A549 (cell line): ENCODE data around the gene NLRC5. TPM values are rescaled to one million over a fixed set of nuclear protein-coding genes. Genes with fewer than 3 reads are reported as not detected.

ENCODE experiments used
- ATAC-seq, 2 experiments: fragments of 200-7000 bp in 1 of 2; fragments of >200 bp in 1 of 2; cut with Nextera tagmentation in 1 of 2; cut with Tn5 transposase in 1 of 2; 3 replicates each; pipeline versions ENCODE4 v1.8.0 to v1.9.1; 2018 to 2020; ENCODE audit warnings: mild to moderate bottlenecking in 1 of 2, moderate library complexity in 1 of 2
- CTCF ChIA-PET: fragments of 300-600 bp; sonication (Branson Sonifier 250); formaldehyde crosslinking; extraction: SDS; loops from one replicate; lab custom pipeline; 2021; ENCODE audit warnings: antibody characterized with exemption, inconsistent platforms; lab: Yijun Ruan, JAX
- POLR2A ChIA-PET: fragments of 350-600 bp; formaldehyde crosslinking; extraction: SDS; loops from one replicate; lab custom pipeline; 2021; ENCODE audit warnings: antibody characterized with exemption, inconsistent platforms; lab: Yijun Ruan, JAX
- DNase-seq, 2 experiments: peaks; one replicate each; pipeline versions ENCODE4 v3.0.0 to v3.0.0-alpha.2; 2011 to 2016; ENCODE audit warnings: low read depth in 1 of 2, low spot score in 1 of 2
- FAIRE-seq: peaks from 2 replicates; lab custom pipeline; 2011; peaks lifted over from hg19 to GRCh38; lab: Jason Lieb, UNC
- H3K27ac ChIP-seq, 2 experiments: fragments of >200 bp; sonication (Bioruptor Twin); formaldehyde crosslinking; 3 replicates each; pipeline ENCODE4 v1.5.1; 2016 to 2017
- H3K4me1 ChIP-seq: fragments of >200 bp; sonication (Bioruptor Twin); formaldehyde crosslinking; 3 replicates; pipeline ENCODE4 v1.6.1; 2016
- H3K4me2 ChIP-seq: fragments of >200 bp; sonication (Bioruptor Twin); formaldehyde crosslinking; 3 replicates; pipeline ENCODE4 v1.6.1; 2016
- H3K4me3 ChIP-seq: fragments of >200 bp; sonication (Bioruptor Twin); formaldehyde crosslinking; 3 replicates; pipeline ENCODE4 v1.5.1; 2016
- H3K9me3 ChIP-seq: fragments of >200 bp; sonication (Bioruptor Twin); formaldehyde crosslinking; 3 replicates; pipeline ENCODE4 v1.6.1; 2016
- CHD4 ChIP-seq: fragments of 200-600 bp; sonication (generic); IDR thresholded peaks from 2 replicates; pipeline ENCODE4 v1.6.1; 2016; ENCODE audit warnings: antibody characterized with exemption, mild to moderate bottlenecking, borderline replicate concordance
- EHF ChIP-seq: fragments of 250-450 bp; sonication (Bioruptor Pico); IDR thresholded peaks from 2 replicates; pipeline ENCODE4 v1.5.0; 2020; ENCODE audit warnings: mild to moderate bottlenecking
- EHMT2 ChIP-seq: fragments of 200-600 bp; sonication (generic); IDR thresholded peaks from 2 replicates; pipeline ENCODE4 v1.6.1; 2016; ENCODE audit warnings: antibody characterized with exemption, low read depth, mild to moderate bottlenecking, moderate library complexity
- ELK1 ChIP-seq: fragments of 150-350 bp; IDR thresholded peaks from 2 replicates; pipeline ENCODE4 v1.6.1; 2014; ENCODE audit warnings: low read depth, mild to moderate bottlenecking, low read length
- FOSL2 ChIP-seq, 2 experiments: fragments of 450-650 bp in 1 of 2; fragments of >200 bp in 1 of 2; sonication (Bioruptor Twin) in 1 of 2; formaldehyde crosslinking; IDR thresholded peaks; 2 replicates each; pipeline versions ENCODE4 v1.5.0 to v1.6.1; 2016 to 2020; ENCODE audit warnings: mild to moderate bottlenecking in 1 of 2, moderate library complexity in 1 of 2
- HMGXB4 ChIP-seq: fragments of 250-450 bp; sonication (Bioruptor Pico); IDR thresholded peaks from 2 replicates; pipeline ENCODE4 v1.5.0; 2021; ENCODE audit warnings: mild to moderate bottlenecking, moderate library complexity, borderline replicate concordance
- HOXA7 ChIP-seq: fragments of 250-450 bp; sonication (Bioruptor Pico); IDR thresholded peaks from 2 replicates; pipeline ENCODE4 v1.5.0; 2020; ENCODE audit warnings: mild to moderate bottlenecking, moderate library complexity
- KDM1A ChIP-seq: fragments of 200-600 bp; sonication (generic); IDR thresholded peaks from 2 replicates; pipeline ENCODE4 v1.6.1; 2016; ENCODE audit warnings: low read depth, mild to moderate bottlenecking
- PHF8 ChIP-seq: fragments of 200-600 bp; sonication (generic); IDR thresholded peaks from 2 replicates; pipeline ENCODE4 v1.6.1; 2016; ENCODE audit warnings: low read depth, mild to moderate bottlenecking, antibody characterized with exemption, moderate library complexity, borderline replicate concordance
- RAD21 ChIP-seq, 2 experiments: fragments of >200 bp in 1 of 2; sonication (Bioruptor Twin) in 1 of 2; formaldehyde crosslinking in 1 of 2; IDR thresholded peaks in 1 of 2; conservative IDR thresholded peaks in 1 of 2; 2 replicates in 1 of 2; 3 replicates in 1 of 2; pipeline ENCODE4 v1.6.1; 2012 to 2018; ENCODE audit warnings: inconsistent platforms in 1 of 2
- RCOR1 ChIP-seq: fragments of 150-350 bp; IDR thresholded peaks from 2 replicates; pipeline ENCODE4 v1.6.1; 2014; ENCODE audit warnings: antibody characterized with exemption, low read length, low read depth
- REST ChIP-seq: fragments of 200-600 bp; sonication (generic); IDR thresholded peaks from 2 replicates; pipeline ENCODE4 v1.6.1; 2016; ENCODE audit warnings: antibody characterized with exemption, mild to moderate bottlenecking, moderate library complexity
- ZSCAN20 ChIP-seq: fragments of 250-450 bp; sonication (Bioruptor Pico); IDR thresholded peaks from 2 replicates; pipeline ENCODE4 v1.8.0; 2022; ENCODE audit warnings: mild to moderate bottlenecking, moderate library complexity
- WGBS: methylation state at CpG from one replicate; pipeline ENCODE4 v1.1.6; 2017; ENCODE audit errors: missing lambda C conversion rate; 5-methylcytosine and 5-hydroxymethylcytosine counted together
- polyA plus RNA-seq, 4 experiments: library from polyadenylated mRNA; depleted of rRNA in 3 of 4; stranded (reverse); fragments of >200 nt; fragmentation: RNase III in 1 of 4; extraction: RNeasy Plus Mini Kit Qiagen cat#74134 plus additional on column Dnase treatment in 1 of 4; gene quantifications; 2 replicates in 3 of 4; 3 replicates in 1 of 4; pipeline ENCODE4 v1.2.3, GENCODE V29; 2011 to 2017
- TF ChIP-seq, protein P1 (sequence below): fragments of 450-650 bp; IDR thresholded peaks from 2 replicates; pipeline ENCODE4 v1.6.1; 2014; ENCODE audit warnings: antibody characterized with exemption
- TF ChIP-seq, protein P2 (sequence below): IDR thresholded peaks from 2 replicates; pipeline ENCODE4 v1.6.1; 2012
- TF ChIP-seq, protein P3 (sequence below): IDR thresholded peaks from 2 replicates; pipeline ENCODE4 v1.6.1; 2012; ENCODE audit warnings: low read depth, borderline replicate concordance
- TF ChIP-seq, protein P4 (sequence below): IDR thresholded peaks from 2 replicates; pipeline ENCODE4 v1.6.1; 2012

NLRC5 gene
- polyA plus RNA-seq, 2 of the 4 experiments (the other 2 are of a cell fraction): 2.5 to 3.6 TPM

- H3K4me2 ChIP-seq: peak overlapping the region; percentile 31; the same call in 1 of the 3 replicates
- 56% methylated on average over 7 of the region's 9 CpGs for WGBS
Observed at GRCh38 chr16:56983211-56983751, 6.1 kb upstream of the NLRC5 start.

DNA sequence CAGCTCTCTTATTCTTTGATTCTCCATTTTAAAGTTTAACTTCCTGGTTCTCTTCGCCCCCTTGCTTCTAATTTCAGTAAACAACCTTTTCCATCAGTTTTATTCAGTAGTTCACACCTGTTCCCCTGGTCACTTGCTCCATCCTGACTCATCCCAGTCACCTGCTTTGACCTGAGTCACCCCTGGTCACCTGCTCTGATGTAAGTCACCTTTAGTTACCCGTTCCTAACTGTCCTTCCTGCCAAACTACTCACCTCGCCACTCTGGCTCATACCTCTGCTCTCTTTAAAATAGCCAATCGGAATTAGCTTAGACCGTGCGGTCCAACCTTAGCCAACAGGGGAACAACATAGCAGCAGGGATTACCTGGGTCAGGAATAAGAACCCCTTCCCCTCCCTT is 4.7 kb upstream of the NLRC5 start:
- Histone ChIP-seq H3K4me2 (no peak overlapping the region; the same call in 2 of the 3 replicates), H3K9me3 (no peaks in the 10 kb centered on the region), H3K27ac (peak overlapping the region; percentile 70 to 87; a peak in 5 of 6 replicates), H3K4me3 (no peak overlapping the region), H3K4me1 (peaks cover 30% of the 10 kb centered on the region)
- no peak for FAIRE-seq
- CTCF ChIA-PET: interaction anchor here (0.7 to 1.8 kb wide), 4 partner anchors 15 to 100 kb away, joined by 3 to 5 read pairs (median 4); no protein-coding TSS in a partner anchor
- WGBS: 81% methylated on average over 6 of the region's 6 CpGs
- DNase-seq: no peak
- TF ChIP-seq RAD21 (conservative IDR thresholded peaks at IDR 0.05 in 1 of 2, IDR thresholded peaks at IDR 0.05 in 1 of 2): no peak
- TF ChIP-seq, protein P1, sequence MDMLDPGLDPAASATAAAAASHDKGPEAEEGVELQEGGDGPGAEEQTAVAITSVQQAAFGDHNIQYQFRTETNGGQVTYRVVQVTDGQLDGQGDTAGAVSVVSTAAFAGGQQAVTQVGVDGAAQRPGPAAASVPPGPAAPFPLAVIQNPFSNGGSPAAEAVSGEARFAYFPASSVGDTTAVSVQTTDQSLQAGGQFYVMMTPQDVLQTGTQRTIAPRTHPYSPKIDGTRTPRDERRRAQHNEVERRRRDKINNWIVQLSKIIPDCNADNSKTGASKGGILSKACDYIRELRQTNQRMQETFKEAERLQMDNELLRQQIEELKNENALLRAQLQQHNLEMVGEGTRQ: no peak
- TF ChIP-seq REST: no peak
- no peak for TF ChIP-seq EHMT2
- POLR2A ChIA-PET: interaction anchor here (1.2 kb wide), 1 partner anchor 53 kb away, joined by 3 read pairs; the partner anchor contains the start of gene HERPUD1
- no peak for ATAC-seq

More at GRCh38 chr16:56983211-56983751, 6.1 kb upstream of the NLRC5 start:
- CTCF ChIA-PET: interaction anchor here (0.8 to 1.9 kb wide), 6 partner anchors 9 to 100 kb away, joined by 3 to 6 read pairs (median 3); no protein-coding TSS in a partner anchor
- H3K9me3 ChIP-seq: no peaks in the 10 kb centered on the region
- TF ChIP-seq, protein P1: no peak
- TF ChIP-seq, protein P2, sequence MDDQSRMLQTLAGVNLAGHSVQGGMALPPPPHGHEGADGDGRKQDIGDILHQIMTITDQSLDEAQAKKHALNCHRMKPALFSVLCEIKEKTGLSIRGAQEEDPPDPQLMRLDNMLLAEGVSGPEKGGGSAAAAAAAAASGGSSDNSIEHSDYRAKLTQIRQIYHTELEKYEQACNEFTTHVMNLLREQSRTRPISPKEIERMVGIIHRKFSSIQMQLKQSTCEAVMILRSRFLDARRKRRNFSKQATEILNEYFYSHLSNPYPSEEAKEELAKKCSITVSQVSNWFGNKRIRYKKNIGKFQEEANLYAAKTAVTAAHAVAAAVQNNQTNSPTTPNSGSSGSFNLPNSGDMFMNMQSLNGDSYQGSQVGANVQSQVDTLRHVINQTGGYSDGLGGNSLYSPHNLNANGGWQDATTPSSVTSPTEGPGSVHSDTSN: no peak
- TF ChIP-seq RCOR1 (no peak), CHD4 (no peak), FOSL2 (IDR thresholded peaks at IDR 0.05) (no peak), FOSL2 (CRISPR knock-in tag; IDR thresholded peaks at IDR 0.05) (no peak), KDM1A (no peak)
- DNase-seq (peak in 1 of 2 experiments; percentile 28), FAIRE-seq (no peak), ATAC-seq (peak in 1 of 2 experiments; percentile 21; a peak in 2 of 6 replicates)
- POLR2A ChIA-PET: no interaction called here
- no peak overlapping the region for H3K4me3 ChIP-seq
- H3K4me1 ChIP-seq: peaks cover 26% of the 10 kb centered on the region
- peak overlapping the region in 1 of 2 experiments; percentile 58; a peak in 3 of 6 replicates for H3K27ac ChIP-seq

- 54% methylated on average over 5 of the region's 7 CpGs for WGBS
- DNase-seq (peak; percentile 75 to 89), FAIRE-seq (no peak), ATAC-seq (peak; percentile 75 to 82)
- CTCF ChIA-PET: interaction anchor here (0.9 to 4.8 kb wide), 6 partner anchors 9 to 99 kb away, joined by 3 to 23 read pairs (median 4); no protein-coding TSS in a partner anchor
- Histone ChIP-seq H3K27ac (peak overlapping the region; percentile 70 to 87), H3K9me3 (no peaks in the 10 kb centered on the region), H3K4me3 (no peak overlapping the region), H3K4me2 (peak overlapping the region; percentile 53), H3K4me1 (peaks cover 33% of the 10 kb centered on the region)
- TF ChIP-seq FOSL2 (IDR thresholded peaks at IDR 0.05) (no peak), FOSL2 (CRISPR knock-in tag; IDR thresholded peaks at IDR 0.05) (peak; percentile 68), HOXA7 (CRISPR knock-in tag) (no peak), PHF8 (no peak), HMGXB4 (CRISPR knock-in tag) (no peak), ELK1 (no peak), ZSCAN20 (no peak), EHF (CRISPR knock-in tag) (no peak)
- TF ChIP-seq, protein P3, sequence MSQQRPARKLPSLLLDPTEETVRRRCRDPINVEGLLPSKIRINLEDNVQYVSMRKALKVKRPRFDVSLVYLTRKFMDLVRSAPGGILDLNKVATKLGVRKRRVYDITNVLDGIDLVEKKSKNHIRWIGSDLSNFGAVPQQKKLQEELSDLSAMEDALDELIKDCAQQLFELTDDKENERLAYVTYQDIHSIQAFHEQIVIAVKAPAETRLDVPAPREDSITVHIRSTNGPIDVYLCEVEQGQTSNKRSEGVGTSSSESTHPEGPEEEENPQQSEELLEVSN: no peak
- TF ChIP-seq, protein P4, sequence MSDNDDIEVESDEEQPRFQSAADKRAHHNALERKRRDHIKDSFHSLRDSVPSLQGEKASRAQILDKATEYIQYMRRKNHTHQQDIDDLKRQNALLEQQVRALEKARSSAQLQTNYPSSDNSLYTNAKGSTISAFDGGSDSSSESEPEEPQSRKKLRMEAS: peak; percentile 35; the same call in 1 of the 2 replicates
- POLR2A ChIA-PET: interaction anchor here (1.2 kb wide), 1 partner anchor 54 kb away, joined by 3 read pairs; the partner anchor contains the start of gene HERPUD1
Observed at GRCh38 chr16:56985288-56985961, 3.9 kb upstream of the NLRC5 start.
